ENCODE results near the gene GID8. TPM values are rescaled to one million over a fixed set of nuclear protein-coding genes. Genes with fewer than 3 reads are reported as not detected.

GID8 gene
- total and polyA plus RNA-seq, 9 of the 15 experiments (the other 6 are each of a cell fraction or from before 2014, with no cell fraction given): 7.5 to 31.6 (median 22.2) TPM

DNA sequence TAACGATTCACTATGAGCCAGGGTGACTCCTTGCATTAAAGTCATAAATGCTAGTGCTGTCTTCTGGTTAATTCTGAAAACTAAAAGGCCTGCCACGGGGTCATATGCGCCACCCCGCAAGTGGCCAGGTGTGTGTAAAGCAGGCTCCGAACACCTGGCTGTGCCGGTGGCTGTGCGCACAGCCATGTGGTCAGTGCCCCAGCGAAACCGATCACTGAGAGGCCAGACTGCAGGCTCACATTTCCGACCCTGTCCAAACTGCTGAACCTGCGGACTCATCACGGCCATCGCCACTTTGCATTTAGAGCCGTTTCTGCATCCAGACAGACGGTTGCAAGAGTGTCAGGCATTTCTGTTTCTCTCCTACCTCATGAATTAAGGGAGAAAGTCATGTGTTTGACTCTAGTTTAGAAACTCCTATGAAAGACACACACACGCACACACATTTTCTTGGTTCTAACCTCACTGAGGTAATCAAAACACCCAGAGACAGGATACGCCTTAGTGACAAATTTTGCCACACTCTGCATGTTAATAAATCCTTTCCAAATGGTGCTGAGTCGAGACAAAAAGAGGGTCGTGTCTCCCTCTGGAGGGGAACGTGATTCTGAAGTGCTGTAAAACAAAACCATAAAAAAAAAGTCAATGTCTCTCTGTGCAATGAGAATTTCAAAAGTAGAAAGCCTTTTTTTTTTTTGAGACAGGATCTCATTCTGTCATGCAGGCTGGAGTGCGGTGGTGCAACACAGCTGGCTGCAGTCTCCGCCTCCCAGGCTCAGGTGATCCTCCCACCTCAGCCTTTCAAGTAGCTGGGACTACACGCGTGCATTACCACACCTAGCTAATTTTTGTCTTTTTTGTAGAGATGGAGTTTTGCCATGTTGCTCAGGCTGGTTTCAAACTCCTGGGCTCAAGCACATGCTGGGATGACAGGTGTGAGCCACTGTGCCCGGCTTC is 45.3 kb upstream of the GID8 start:
- no peaks in the 10 kb centered on the region for H3K9me1 ChIP-seq (ENCODE audit: control insufficient read depth, insufficient read depth, low read length)
- no peak for DNase-seq (ENCODE audit: extremely low read depth in 1 of 4, low spot score in 3 of 4)
- H3K79me2 ChIP-seq (ENCODE audit: control insufficient read depth, insufficient read depth, low read length): no peaks in the 10 kb centered on the region
- no peak overlapping the region for H3K27ac ChIP-seq (ENCODE audit: extremely low read depth, low read depth, low read length)
- no peak for FAIRE-seq
- no peak overlapping the region for H3K4me2 ChIP-seq (ENCODE audit: insufficient read depth, low read length)
- peak in 2 of 3 experiments; percentile 12 to 28; a peak in 1 of 6 replicates for TF ChIP-seq CTCF (IDR thresholded peaks at IDR 0.05 in 2 of 3, conservative IDR thresholded peaks at IDR 0.05 in 1 of 3; ENCODE audit: insufficient read depth in 2 of 3, low read depth in 1 of 3, low read length in 3 of 3)
- TF ChIP-seq, protein P1, sequence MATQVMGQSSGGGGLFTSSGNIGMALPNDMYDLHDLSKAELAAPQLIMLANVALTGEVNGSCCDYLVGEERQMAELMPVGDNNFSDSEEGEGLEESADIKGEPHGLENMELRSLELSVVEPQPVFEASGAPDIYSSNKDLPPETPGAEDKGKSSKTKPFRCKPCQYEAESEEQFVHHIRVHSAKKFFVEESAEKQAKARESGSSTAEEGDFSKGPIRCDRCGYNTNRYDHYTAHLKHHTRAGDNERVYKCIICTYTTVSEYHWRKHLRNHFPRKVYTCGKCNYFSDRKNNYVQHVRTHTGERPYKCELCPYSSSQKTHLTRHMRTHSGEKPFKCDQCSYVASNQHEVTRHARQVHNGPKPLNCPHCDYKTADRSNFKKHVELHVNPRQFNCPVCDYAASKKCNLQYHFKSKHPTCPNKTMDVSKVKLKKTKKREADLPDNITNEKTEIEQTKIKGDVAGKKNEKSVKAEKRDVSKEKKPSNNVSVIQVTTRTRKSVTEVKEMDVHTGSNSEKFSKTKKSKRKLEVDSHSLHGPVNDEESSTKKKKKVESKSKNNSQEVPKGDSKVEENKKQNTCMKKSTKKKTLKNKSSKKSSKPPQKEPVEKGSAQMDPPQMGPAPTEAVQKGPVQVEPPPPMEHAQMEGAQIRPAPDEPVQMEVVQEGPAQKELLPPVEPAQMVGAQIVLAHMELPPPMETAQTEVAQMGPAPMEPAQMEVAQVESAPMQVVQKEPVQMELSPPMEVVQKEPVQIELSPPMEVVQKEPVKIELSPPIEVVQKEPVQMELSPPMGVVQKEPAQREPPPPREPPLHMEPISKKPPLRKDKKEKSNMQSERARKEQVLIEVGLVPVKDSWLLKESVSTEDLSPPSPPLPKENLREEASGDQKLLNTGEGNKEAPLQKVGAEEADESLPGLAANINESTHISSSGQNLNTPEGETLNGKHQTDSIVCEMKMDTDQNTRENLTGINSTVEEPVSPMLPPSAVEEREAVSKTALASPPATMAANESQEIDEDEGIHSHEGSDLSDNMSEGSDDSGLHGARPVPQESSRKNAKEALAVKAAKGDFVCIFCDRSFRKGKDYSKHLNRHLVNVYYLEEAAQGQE (IDR thresholded peaks at IDR 0.05; ENCODE audit: borderline replicate concordance): peak; percentile 7; the same call in 1 of the 2 replicates
- TF ChIP-seq, protein P1 (CRISPR knock-in tag; IDR thresholded peaks at IDR 0.05; ENCODE audit: low read depth): no peak
- no peak for TF ChIP-seq MCM7 (IDR thresholded peaks at IDR 0.05)
- TF ChIP-seq GABPA (tag; conservative IDR thresholded peaks at IDR 0.05; ENCODE audit: low read depth): no peak
- ChIA-PET POLR2A (no interaction called here), CTCF (ENCODE audit: low intra/inter-chr PET ratio) (interaction anchor here (1.4 kb wide), 1 partner anchor 70 kb away, joined by 7 read pairs; no protein-coding TSS in a partner anchor)
- no peak for ATAC-seq
- H4K20me1 ChIP-seq (replicated peaks; ENCODE audit: control insufficient read depth, insufficient read depth, low read length): no peaks in the 10 kb centered on the region
- in situ Hi-C loops (cut with MboI) (no loop called here), intact Hi-C loops (cut with micrococcal nuclease) (loop anchor here (2.0 kb wide), 1 partner anchor 70 kb away; no protein-coding TSS in a partner anchor)
- H3K9me3 ChIP-seq (replicated peaks; ENCODE audit: control insufficient read depth, insufficient read depth, low read depth, low read length): no peaks in the 10 kb centered on the region
- peaks cover 0 to 10% of the 10 kb centered on the region in 2 experiments; a peak in 2 of 5 replicates for H3K4me1 ChIP-seq (replicated peaks in 1 of 2; ENCODE audit: control insufficient read depth in 2 of 2, insufficient read depth in 2 of 2, low read length in 2 of 2)
- no peak overlapping the region for H3K9ac ChIP-seq (ENCODE audit: insufficient read depth in 1 of 2, low read depth in 2 of 2, low read length in 2 of 2)
- no peak overlapping the region for H2AFZ ChIP-seq (ENCODE audit: low read depth, low read length)
- no peak overlapping the region for H3K4me3 ChIP-seq
- no peaks in the 10 kb centered on the region for H3K27me3 ChIP-seq (ENCODE audit: control insufficient read depth in 2 of 2, insufficient read depth in 2 of 2, low read length in 2 of 2)
- 93% methylated on average over 25 of the region's 25 CpGs for WGBS (ENCODE audit: insufficient coverage, low coverage, missing lambda C conversion rate)
- no TSS peak for BruUV-seq (replicated peaks)
- H3K36me3 ChIP-seq (ENCODE audit: control insufficient read depth, insufficient read depth, low read length): peaks cover 100% of the 10 kb centered on the region
